SK-N-SH treated with all-trans-retinoic acid at 6 μM for 48 hours (cell line): ENCODE data around the gene ATXN2L.

Source experiments
- ARNTL ChIP-seq: fragments of 450-650 bp; formaldehyde crosslinking; IDR thresholded peaks from 2 replicates; pipeline ENCODE4 v1.5.0; 2020; ENCODE audit warnings: low read depth, mild to moderate bottlenecking, moderate library complexity, borderline replicate concordance
- ISL1 ChIP-seq: fragments of 250-450 bp; sonication (Bioruptor Pico); IDR thresholded peaks from 2 replicates; pipeline ENCODE4 v2.1.2; 2022; ENCODE audit warnings: mild to moderate bottlenecking, moderate library complexity
- RARB ChIP-seq: fragments of 250-450 bp; sonication (Bioruptor Pico); IDR thresholded peaks from 2 replicates; pipeline ENCODE4 v1.8.0; 2021; ENCODE audit warnings: mild to moderate bottlenecking, moderate library complexity
- SNAI2 ChIP-seq: fragments of 250-450 bp; sonication (Bioruptor Pico); IDR thresholded peaks from 2 replicates; pipeline ENCODE4 v1.5.0; 2020; ENCODE audit warnings: mild to moderate bottlenecking, moderate library complexity
- TOX ChIP-seq: fragments of 250-450 bp; sonication (Bioruptor Pico); IDR thresholded peaks from 2 replicates; pipeline ENCODE4 v1.8.0; 2021; ENCODE audit warnings: mild to moderate bottlenecking, moderate library complexity, borderline replicate concordance
- ZFP3 ChIP-seq: fragments of 250-450 bp; sonication (Bioruptor Pico); IDR thresholded peaks from 2 replicates; pipeline ENCODE4 v1.5.0; 2020; ENCODE audit warnings: mild to moderate bottlenecking, moderate library complexity
- ZNF70 ChIP-seq: fragments of 450-650 bp; formaldehyde crosslinking; IDR thresholded peaks from 2 replicates; pipeline ENCODE4 v1.5.0; 2020; ENCODE audit warnings: mild to moderate bottlenecking, moderate library complexity
- ZNF8 ChIP-seq: fragments of 450-650 bp; formaldehyde crosslinking; IDR thresholded peaks from 2 replicates; pipeline ENCODE4 v1.5.0; 2020; ENCODE audit warnings: mild to moderate bottlenecking, moderate library complexity
- TF ChIP-seq, protein P1 (sequence below): fragments of 250-450 bp; sonication (Bioruptor Pico); IDR thresholded peaks from 2 replicates; pipeline ENCODE4 v1.5.1; 2020; ENCODE audit warnings: low read depth, mild to moderate bottlenecking, moderate library complexity

- TF ChIP-seq, protein P1, sequence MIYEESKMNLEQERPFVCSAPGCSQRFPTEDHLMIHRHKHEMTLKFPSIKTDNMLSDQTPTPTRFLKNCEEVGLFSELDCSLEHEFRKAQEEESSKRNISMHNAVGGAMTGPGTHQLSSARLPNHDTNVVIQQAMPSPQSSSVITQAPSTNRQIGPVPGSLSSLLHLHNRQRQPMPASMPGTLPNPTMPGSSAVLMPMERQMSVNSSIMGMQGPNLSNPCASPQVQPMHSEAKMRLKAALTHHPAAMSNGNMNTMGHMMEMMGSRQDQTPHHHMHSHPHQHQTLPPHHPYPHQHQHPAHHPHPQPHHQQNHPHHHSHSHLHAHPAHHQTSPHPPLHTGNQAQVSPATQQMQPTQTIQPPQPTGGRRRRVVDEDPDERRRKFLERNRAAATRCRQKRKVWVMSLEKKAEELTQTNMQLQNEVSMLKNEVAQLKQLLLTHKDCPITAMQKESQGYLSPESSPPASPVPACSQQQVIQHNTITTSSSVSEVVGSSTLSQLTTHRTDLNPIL: no peak
- no peak for TF ChIP-seq TOX (CRISPR knock-in tag)
- TF ChIP-seq ARNTL: no peak
- TF ChIP-seq ZFP3 (CRISPR knock-in tag): no peak
- no peak for TF ChIP-seq ZNF8 (CRISPR knock-in tag)
- TF ChIP-seq ISL1: no peak
- TF ChIP-seq SNAI2: no peak
- TF ChIP-seq RARB (CRISPR knock-in tag): no peak
- no peak for TF ChIP-seq ZNF70 (CRISPR knock-in tag)
Observed at GRCh38 chr16:28874406-28874805, 51.6 kb downstream of the ATXN2L start.
